PFSK-1 (cell line): ENCODE results near the gene CFAP97D2.

Source experiments
- FOXP2 ChIP-seq: optimal IDR thresholded peaks from 2 replicates; pipeline ENCODE3; 2011; ENCODE audit warnings: borderline replicate concordance, control low read depth, inconsistent platforms; ENCODE audit not compliant: insufficient read depth; ENCODE audit errors: extremely low read length, extremely low read depth
- POLR2AphosphoS5 ChIP-seq: IDR thresholded peaks from 2 replicates; pipeline ENCODE4 v1.6.1; 2012; ENCODE audit warnings: low read depth, mild to moderate bottlenecking, control low read depth, low read length, moderate library complexity
- SIN3A ChIP-seq: IDR thresholded peaks from 2 replicates; pipeline ENCODE4 v1.6.1; 2012; ENCODE audit warnings: mild to moderate bottlenecking, low read length, moderate library complexity, borderline replicate concordance; ENCODE audit not compliant: insufficient read depth
- TAF1 ChIP-seq: IDR thresholded peaks from 2 replicates; pipeline ENCODE4 v1.6.1; 2012; ENCODE audit warnings: low read length, control low read depth, borderline replicate concordance; ENCODE audit not compliant: insufficient read depth
- TF ChIP-seq, protein P1 (sequence below), 2 experiments: IDR thresholded peaks; 2 replicates each; pipeline versions ENCODE4 v1.6.1 to v1.8.0; 2011 to 2012; ENCODE audit warnings: low read depth in 2 of 2, low read length in 2 of 2, control low read depth in 1 of 2, inconsistent platforms in 1 of 2, mild to moderate bottlenecking in 1 of 2, moderate library complexity in 1 of 2; ENCODE audit not compliant: insufficient read depth in 1 of 2

DNA sequence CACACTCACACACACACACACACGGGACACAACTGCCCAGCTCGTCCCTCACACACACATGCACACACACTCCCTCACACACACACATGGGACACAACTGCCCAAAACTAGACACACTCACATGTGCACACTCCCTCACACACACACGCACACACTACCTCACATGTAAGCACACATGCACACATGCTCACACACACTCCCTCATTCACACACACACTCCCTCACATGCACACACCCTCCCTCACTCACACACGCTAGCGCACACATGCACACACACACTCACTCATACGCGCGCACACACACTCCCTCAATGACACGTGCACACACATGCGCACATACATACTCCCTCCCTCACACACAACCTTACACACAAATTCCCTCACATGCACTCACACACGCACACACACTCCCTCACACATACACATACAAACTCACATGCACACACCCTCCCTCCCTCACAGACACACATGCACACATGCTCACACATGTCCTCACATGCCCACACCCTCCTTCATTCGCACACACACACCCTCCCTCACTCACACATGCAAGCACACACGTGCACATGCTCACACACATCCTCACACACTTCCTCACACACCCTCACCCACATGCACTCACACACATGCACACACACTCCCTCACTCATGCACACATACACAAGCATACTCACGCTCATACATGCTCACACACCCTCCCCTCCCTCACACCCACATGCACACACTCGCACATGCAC is 37.6 kb upstream of the CFAP97D2 start:
- TF ChIP-seq POLR2AphosphoS5 (no peak), FOXP2 (no peak), TAF1 (no peak), SIN3A (no peak)
- TF ChIP-seq, protein P1, sequence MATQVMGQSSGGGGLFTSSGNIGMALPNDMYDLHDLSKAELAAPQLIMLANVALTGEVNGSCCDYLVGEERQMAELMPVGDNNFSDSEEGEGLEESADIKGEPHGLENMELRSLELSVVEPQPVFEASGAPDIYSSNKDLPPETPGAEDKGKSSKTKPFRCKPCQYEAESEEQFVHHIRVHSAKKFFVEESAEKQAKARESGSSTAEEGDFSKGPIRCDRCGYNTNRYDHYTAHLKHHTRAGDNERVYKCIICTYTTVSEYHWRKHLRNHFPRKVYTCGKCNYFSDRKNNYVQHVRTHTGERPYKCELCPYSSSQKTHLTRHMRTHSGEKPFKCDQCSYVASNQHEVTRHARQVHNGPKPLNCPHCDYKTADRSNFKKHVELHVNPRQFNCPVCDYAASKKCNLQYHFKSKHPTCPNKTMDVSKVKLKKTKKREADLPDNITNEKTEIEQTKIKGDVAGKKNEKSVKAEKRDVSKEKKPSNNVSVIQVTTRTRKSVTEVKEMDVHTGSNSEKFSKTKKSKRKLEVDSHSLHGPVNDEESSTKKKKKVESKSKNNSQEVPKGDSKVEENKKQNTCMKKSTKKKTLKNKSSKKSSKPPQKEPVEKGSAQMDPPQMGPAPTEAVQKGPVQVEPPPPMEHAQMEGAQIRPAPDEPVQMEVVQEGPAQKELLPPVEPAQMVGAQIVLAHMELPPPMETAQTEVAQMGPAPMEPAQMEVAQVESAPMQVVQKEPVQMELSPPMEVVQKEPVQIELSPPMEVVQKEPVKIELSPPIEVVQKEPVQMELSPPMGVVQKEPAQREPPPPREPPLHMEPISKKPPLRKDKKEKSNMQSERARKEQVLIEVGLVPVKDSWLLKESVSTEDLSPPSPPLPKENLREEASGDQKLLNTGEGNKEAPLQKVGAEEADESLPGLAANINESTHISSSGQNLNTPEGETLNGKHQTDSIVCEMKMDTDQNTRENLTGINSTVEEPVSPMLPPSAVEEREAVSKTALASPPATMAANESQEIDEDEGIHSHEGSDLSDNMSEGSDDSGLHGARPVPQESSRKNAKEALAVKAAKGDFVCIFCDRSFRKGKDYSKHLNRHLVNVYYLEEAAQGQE (IDR thresholded peaks at IDR 0.05; ENCODE audit: insufficient read depth in 1 of 2, low read depth in 2 of 2, low read length in 2 of 2) = no peak
